ENCODE measurements around the gene TERF2IP. TPM values are rescaled to one million over a fixed set of nuclear protein-coding genes. Genes with fewer than 3 reads are reported as not detected.

TERF2IP gene
- total and polyA plus RNA-seq, 2 donors from 2014 or later = 58.0 to 72.8 TPM

GRCh38 chr16:75703306-75703705 is 55.7 kb downstream of the TERF2IP start:
- H3K9me3 ChIP-seq (ENCODE audit: control insufficient read depth in 2 of 3, insufficient read depth in 1 of 3, low read length in 3 of 3) = no peaks in the 10 kb centered on the region
- no peak for DNase-seq
- no peak overlapping the region for H3K4me3 ChIP-seq (ENCODE audit: low read length in 3 of 3)
- no peaks in the 10 kb centered on the region for H3K4me1 ChIP-seq (ENCODE audit: control insufficient read depth in 2 of 3, insufficient read depth in 2 of 3, low read depth in 1 of 3, low read length in 3 of 3)
- no peak for FAIRE-seq
- no peaks in the 10 kb centered on the region for H3K27me3 ChIP-seq (ENCODE audit: control insufficient read depth, insufficient read depth, low read length)
- no peak overlapping the region for H3K9ac ChIP-seq (ENCODE audit: low read length in 3 of 3)
- H3K36me3 ChIP-seq (ENCODE audit: control insufficient read depth in 2 of 3, insufficient read depth in 3 of 3, low read length in 3 of 3) = no peaks in the 10 kb centered on the region
- no peak for TF ChIP-seq CTCF (IDR thresholded peaks at IDR 0.05; ENCODE audit: borderline replicate concordance, extremely low read depth, insufficient read depth)
- no peak overlapping the region for H3K27ac ChIP-seq (ENCODE audit: low read depth in 2 of 2, low read length in 2 of 2)
- intact Hi-C loops (cut with DNase I) = no loop called here

Other genes starting within 250 kb of the TERF2IP start
- gene CFDP1, start 214.3 kb upstream of the TERF2IP start, total RNA-seq = 53.5 TPM
- 148 TPM for gene CFDP1, start 214.3 kb upstream of the TERF2IP start, polyA plus RNA-seq (ENCODE audit: insufficient read depth, low read depth, low replicate concordance)
- gene TMEM170A, start 183.1 kb upstream of the TERF2IP start, total RNA-seq = 22.8 TPM
- gene TMEM170A, start 183.1 kb upstream of the TERF2IP start, polyA plus RNA-seq (ENCODE audit: insufficient read depth, low read depth, low replicate concordance) = 10.2 TPM
- gene CHST6, start 152.3 kb upstream of the TERF2IP start, total RNA-seq = 0.79 TPM
- 0.04 TPM for gene CHST6, start 152.3 kb upstream of the TERF2IP start, polyA plus RNA-seq (ENCODE audit: insufficient read depth, low read depth, low replicate concordance)
- gene CHST5, start 111.7 kb upstream of the TERF2IP start, total RNA-seq = 0.13 TPM
- gene CHST5, start 111.7 kb upstream of the TERF2IP start, polyA plus RNA-seq (ENCODE audit: insufficient read depth, low read depth, low replicate concordance) = 0.28 TPM
- gene TMEM231, start 91.5 kb upstream of the TERF2IP start, total RNA-seq = 13.7 TPM
- gene TMEM231, start 91.5 kb upstream of the TERF2IP start, polyA plus RNA-seq (ENCODE audit: insufficient read depth, low read depth, low replicate concordance) = 8.6 TPM
- gene GABARAPL2, start 81.4 kb upstream of the TERF2IP start, total RNA-seq = 116 TPM
- gene GABARAPL2, start 81.4 kb upstream of the TERF2IP start, polyA plus RNA-seq (ENCODE audit: insufficient read depth, low read depth, low replicate concordance) = 247 TPM
- 56.5 TPM for gene ADAT1, start 24.5 kb upstream of the TERF2IP start, total RNA-seq
- gene ADAT1, start 24.5 kb upstream of the TERF2IP start, polyA plus RNA-seq (ENCODE audit: insufficient read depth, low read depth, low replicate concordance) = 24.4 TPM
- gene KARS1, start 108 bp upstream of the TERF2IP start, total RNA-seq = 97.4 TPM
- 104 TPM for gene KARS1, start 108 bp upstream of the TERF2IP start, polyA plus RNA-seq (ENCODE audit: insufficient read depth, low read depth, low replicate concordance)
- gene CPHXL2, start 29.2 kb downstream of the TERF2IP start, total RNA-seq = not detected
- not detected for gene CPHXL2, start 29.2 kb downstream of the TERF2IP start, polyA plus RNA-seq (ENCODE audit: insufficient read depth, low read depth, low replicate concordance)
- gene DUXB, start 53.7 kb downstream of the TERF2IP start, total RNA-seq = not detected
- gene DUXB, start 53.7 kb downstream of the TERF2IP start, polyA plus RNA-seq (ENCODE audit: insufficient read depth, low read depth, low replicate concordance) = not detected
- gene CPHXL, start 78.7 kb downstream of the TERF2IP start, total RNA-seq = not detected
- not detected for gene CPHXL, start 78.7 kb downstream of the TERF2IP start, polyA plus RNA-seq (ENCODE audit: insufficient read depth, low read depth, low replicate concordance)

All from kidney (tissue), 14 donors.